Measurements from ENCODE around the gene GLG1.

The GLG1 gene

GRCh38 chr16:74596586-74596985 is 10.3 kb downstream of the GLG1 start:
- TF ChIP-seq CTCF (IDR thresholded peaks at IDR 0.05; ENCODE audit: low read depth, low read length) = no peak

GRCh38 chr16:74592847-74593246 is 14.1 kb downstream of the GLG1 start:
- DNase-seq (ENCODE audit: extremely low read depth, low read depth) = no peak
- no peak for TF ChIP-seq CTCF (IDR thresholded peaks at IDR 0.05; ENCODE audit: low read depth, low read length)

More at GRCh38 chr16:74596586-74596985, 10.3 kb downstream of the GLG1 start:
- no peak for DNase-seq (ENCODE audit: extremely low read depth, low read depth)

- TF ChIP-seq CTCF (IDR thresholded peaks at IDR 0.05; ENCODE audit: low read depth, low read length) = no peak
- no peak for DNase-seq (ENCODE audit: extremely low read depth, low read depth)
Observed at GRCh38 chr16:74591876-74592650, 14.9 kb downstream of the GLG1 start.

- TF ChIP-seq CTCF (IDR thresholded peaks at IDR 0.05; ENCODE audit: low read depth, low read length) = no peak
- no peak for DNase-seq (ENCODE audit: extremely low read depth, low read depth)
Observed at GRCh38 chr16:74586948-74587347, 20.0 kb downstream of the GLG1 start.

GRCh38 chr16:74585846-74586443 is 21.0 kb downstream of the GLG1 start:
- no peak for TF ChIP-seq CTCF (IDR thresholded peaks at IDR 0.05; ENCODE audit: low read depth, low read length)
- no peak for DNase-seq (ENCODE audit: extremely low read depth, low read depth)

- DNase-seq (ENCODE audit: extremely low read depth, low read depth) = no peak
- no peak for TF ChIP-seq CTCF (IDR thresholded peaks at IDR 0.05; ENCODE audit: low read depth, low read length)
Observed at GRCh38 chr16:74583926-74584666, 22.8 kb downstream of the GLG1 start.

- DNase-seq (ENCODE audit: extremely low read depth, low read depth) = no peak
- TF ChIP-seq CTCF (IDR thresholded peaks at IDR 0.05; ENCODE audit: low read depth, low read length) = no peak
Observed at GRCh38 chr16:74582970-74583369, 23.9 kb downstream of the GLG1 start.
